CD14-positive monocyte (primary cell): ENCODE measurements around the gene APH1B. TPM values are rescaled to one million over a fixed set of nuclear protein-coding genes. Genes with fewer than 3 reads are reported as not detected.

ENCODE experiments used
- DNase-seq, 3 donors: peaks; one replicate each; pipeline ENCODE4 v3.0.0-alpha.2; 2011 to 2022
- H2AFZ ChIP-seq: 2 replicates; pipeline ENCODE4 v1.6.0; 2012; ENCODE audit warnings: mild to moderate bottlenecking, low read depth, low read length, inconsistent platforms; ENCODE audit not compliant: insufficient read depth, poor library complexity, severe bottlenecking
- H3K27ac ChIP-seq, 2 donors: 1 replicate in 1 of 2; 2 replicates in 1 of 2; pipeline ENCODE4 v1.5.1; 2012 to 2013; ENCODE audit warnings: low read length in 2 of 2, control low read depth in 1 of 2, inconsistent platforms in 1 of 2, low read depth in 1 of 2, mild to moderate bottlenecking in 1 of 2
- H3K27me3 ChIP-seq, 2 donors: one replicate each; pipeline versions ENCODE4 v1.6.0 to v1.6.1; 2011 to 2013; ENCODE audit warnings: low read length in 2 of 2; ENCODE audit not compliant: control insufficient read depth in 2 of 2, insufficient read depth in 2 of 2
- H3K36me3 ChIP-seq, 2 donors: replicated peaks in 1 of 2; 1 replicate in 1 of 2; 2 replicates in 1 of 2; pipeline versions ENCODE4 v1.5.1 to v1.6.1; 2012 to 2013; ENCODE audit warnings: low read length in 2 of 2, control low read depth in 1 of 2, inconsistent platforms in 1 of 2, mild to moderate bottlenecking in 1 of 2; ENCODE audit not compliant: insufficient read depth in 2 of 2, control insufficient read depth in 1 of 2
- H3K4me1 ChIP-seq, 2 donors: 1 replicate in 1 of 2; 2 replicates in 1 of 2; pipeline versions ENCODE4 v1.5.1 to v1.6.1; 2012 to 2013; ENCODE audit warnings: low read length in 2 of 2, control low read depth in 1 of 2, inconsistent platforms in 1 of 2, mild to moderate bottlenecking in 1 of 2, moderate library complexity in 1 of 2; ENCODE audit not compliant: insufficient read depth in 2 of 2, control insufficient read depth in 1 of 2
- H3K4me2 ChIP-seq: replicated peaks from 2 replicates; pipeline ENCODE3; 2012; ENCODE audit warnings: low read length, moderate library complexity, mild to moderate bottlenecking; ENCODE audit not compliant: poor library complexity, severe bottlenecking; ENCODE audit errors: extremely low read depth
- H3K4me3 ChIP-seq, 3 experiments: fragments of 200-600 bp in 1 of 3; sonication (generic) in 1 of 3; replicated peaks in 1 of 3; 1 replicate in 2 of 3; 2 replicates in 1 of 3; pipeline ENCODE4 v1.5.1; 2011 to 2013; ENCODE audit warnings: low read length in 3 of 3, mild to moderate bottlenecking in 3 of 3, control low read depth in 2 of 3, low read depth in 2 of 3, inconsistent platforms in 1 of 3, moderate library complexity in 1 of 3
- H3K79me2 ChIP-seq: 2 replicates; pipeline ENCODE4 v1.6.0; 2012; ENCODE audit warnings: mild to moderate bottlenecking, control low read depth, inconsistent platforms, low read length, moderate library complexity; ENCODE audit not compliant: insufficient read depth
- H3K9ac ChIP-seq: 2 replicates; pipeline ENCODE4 v1.6.0; 2017; ENCODE audit warnings: low read length, mild to moderate bottlenecking; ENCODE audit not compliant: insufficient read depth, poor library complexity, severe bottlenecking
- H3K9me3 ChIP-seq, 2 donors: replicated peaks in 1 of 2; 1 replicate in 1 of 2; 2 replicates in 1 of 2; pipeline versions ENCODE4 v1.5.1 to v1.6.1; 2012 to 2013; ENCODE audit warnings: low read length in 2 of 2, control low read depth in 1 of 2; ENCODE audit not compliant: control insufficient read depth in 1 of 2, insufficient read depth in 1 of 2
- H4K20me1 ChIP-seq: 2 replicates; pipeline ENCODE4 v1.6.0; 2012; ENCODE audit warnings: mild to moderate bottlenecking, low read length, control low read depth, moderate library complexity; ENCODE audit not compliant: insufficient read depth
- H3K27ac Mint-ChIP-seq, 7 donors: one replicate each; pipeline ENCODE4 v1.8.0; 2020; ENCODE audit warnings: mild to moderate bottlenecking in 7 of 7, mixed read lengths in 7 of 7, moderate library complexity in 6 of 7, inconsistent platforms in 2 of 7
- H3K27me3 Mint-ChIP-seq, 3 donors: one replicate each; pipeline ENCODE4 v1.8.0; 2021 to 2022; ENCODE audit warnings: low read depth in 3 of 3, mild to moderate bottlenecking in 3 of 3, mixed read lengths in 3 of 3, moderate library complexity in 3 of 3, inconsistent platforms in 1 of 3
- H3K36me3 Mint-ChIP-seq, 2 donors: one replicate each; pipeline ENCODE4 v1.8.0; 2020; ENCODE audit warnings: mixed read lengths in 2 of 2, inconsistent platforms in 1 of 2, mild to moderate bottlenecking in 1 of 2
- H3K4me1 Mint-ChIP-seq: one replicate; pipeline ENCODE4 v1.8.0; 2020; ENCODE audit warnings: mild to moderate bottlenecking, mixed read lengths
- H3K4me3 Mint-ChIP-seq, 2 donors: one replicate each; pipeline ENCODE4 v1.8.0; 2020; ENCODE audit warnings: mild to moderate bottlenecking in 2 of 2, mixed read lengths in 2 of 2, moderate library complexity in 1 of 2
- H3K9me3 Mint-ChIP-seq, 7 donors: one replicate each; pipeline ENCODE4 v1.8.0; 2020 to 2022; ENCODE audit warnings: mixed read lengths in 7 of 7, mild to moderate bottlenecking in 6 of 7, moderate library complexity in 6 of 7, inconsistent platforms in 2 of 7
- CTCF ChIP-seq: fragments of 200-600 bp; IDR thresholded peaks from one replicate; pipeline ENCODE4 v1.8.0; 2022; ENCODE audit warnings: antibody characterized with exemption, mild to moderate bottlenecking
- WGBS: methylation state at CpG from one replicate; pipeline ENCODE4 v1.1.5; 2013; ENCODE audit warnings: missing lambda C conversion rate; ENCODE audit not compliant: insufficient coverage; 5-methylcytosine and 5-hydroxymethylcytosine counted together
- intact Hi-C, 2 donors: fragments of 100-400 bp; cut with micrococcal nuclease; formaldehyde crosslinking; loops; one replicate each; pipeline versions ENCODE4 v1.15.0 to v1.15.1; 2023
- polyA plus RNA-seq, 3 donors: library from polyadenylated mRNA; depleted of rRNA in 1 of 3; unstranded in 2 of 3; stranded (reverse) in 1 of 3; fragments of 300-500 nt in 2 of 3; fragments of >200 nt in 1 of 3; fragmentation: Illumina TruSeq in 2 of 3; gene quantifications; 1 replicate in 2 of 3; 2 replicates in 1 of 3; pipeline ENCODE4 v1.2.3, GENCODE V29; 2012 to 2021

Gene APH1B
- polyA plus RNA-seq, 3 donors: 13.6 to 57.1 (median 54.8) TPM

GRCh38 chr15:63338170-63338569 lies 60.8 kb downstream of the APH1B start:
- Mint-ChIP-seq H3K27me3 (peaks cover 0 to 3% (median 3%) of the 10 kb centered on the region in 3 donors), H3K27ac (no peak overlapping the region), H3K4me3 (no peak overlapping the region), H3K36me3 (no peaks in the 10 kb centered on the region), H3K4me1 (no peaks in the 10 kb centered on the region), H3K9me3 (no peaks in the 10 kb centered on the region)
- Histone ChIP-seq H3K4me1 (no peaks in the 10 kb centered on the region), H3K9me3 (no peaks in the 10 kb centered on the region), H3K27ac (no peak overlapping the region), H3K27me3 (no peaks in the 10 kb centered on the region), H2AFZ (no peak overlapping the region), H4K20me1 (no peaks in the 10 kb centered on the region), H3K4me2 (no peak overlapping the region), H3K79me2 (no peaks in the 10 kb centered on the region), H3K9ac (no peak overlapping the region), H3K36me3 (no peaks in the 10 kb centered on the region), H3K4me3 (no peak overlapping the region)
- no peak for DNase-seq
- TF ChIP-seq CTCF: no peak
- intact Hi-C loops: no loop called here

- no peak overlapping the region for H3K27ac Mint-ChIP-seq
- Histone ChIP-seq H2AFZ (no peak overlapping the region), H3K9ac (no peak overlapping the region), H4K20me1 (no peaks in the 10 kb centered on the region), H3K4me3 (no peak overlapping the region), H3K4me2 (no peak overlapping the region), H3K9me3 (no peaks in the 10 kb centered on the region), H3K27ac (no peak overlapping the region), H3K27me3 (no peaks in the 10 kb centered on the region), H3K4me1 (no peaks in the 10 kb centered on the region), H3K36me3 (no peaks in the 10 kb centered on the region), H3K79me2 (no peaks in the 10 kb centered on the region)
- intact Hi-C loops: no loop called here
- no peak for TF ChIP-seq CTCF
- H3K36me3 Mint-ChIP-seq: no peaks in the 10 kb centered on the region
- no peaks in the 10 kb centered on the region for H3K9me3 Mint-ChIP-seq
- H3K4me1 Mint-ChIP-seq: no peaks in the 10 kb centered on the region
- H3K27me3 Mint-ChIP-seq: peaks cover 0 to 3% (median under 1%) of the 10 kb centered on the region in 3 donors
- DNase-seq: no peak
- H3K4me3 Mint-ChIP-seq: no peak overlapping the region
- 90% methylated on average over 4 of the region's 10 CpGs for WGBS
These were observed 61.8 kb downstream of the APH1B start for GRCh38 chr15:63339006-63339766.
